Measurements from ENCODE around the gene APEX2. TPM values are rescaled to one million over a fixed set of nuclear protein-coding genes. Genes with fewer than 3 reads are reported as not detected.

APEX2 gene
- total and polyA plus RNA-seq, 2 donors (not counting 3 experiments of a cell fraction or from before 2014, with no cell fraction given), result 26.6 to 54.1 TPM

DNA sequence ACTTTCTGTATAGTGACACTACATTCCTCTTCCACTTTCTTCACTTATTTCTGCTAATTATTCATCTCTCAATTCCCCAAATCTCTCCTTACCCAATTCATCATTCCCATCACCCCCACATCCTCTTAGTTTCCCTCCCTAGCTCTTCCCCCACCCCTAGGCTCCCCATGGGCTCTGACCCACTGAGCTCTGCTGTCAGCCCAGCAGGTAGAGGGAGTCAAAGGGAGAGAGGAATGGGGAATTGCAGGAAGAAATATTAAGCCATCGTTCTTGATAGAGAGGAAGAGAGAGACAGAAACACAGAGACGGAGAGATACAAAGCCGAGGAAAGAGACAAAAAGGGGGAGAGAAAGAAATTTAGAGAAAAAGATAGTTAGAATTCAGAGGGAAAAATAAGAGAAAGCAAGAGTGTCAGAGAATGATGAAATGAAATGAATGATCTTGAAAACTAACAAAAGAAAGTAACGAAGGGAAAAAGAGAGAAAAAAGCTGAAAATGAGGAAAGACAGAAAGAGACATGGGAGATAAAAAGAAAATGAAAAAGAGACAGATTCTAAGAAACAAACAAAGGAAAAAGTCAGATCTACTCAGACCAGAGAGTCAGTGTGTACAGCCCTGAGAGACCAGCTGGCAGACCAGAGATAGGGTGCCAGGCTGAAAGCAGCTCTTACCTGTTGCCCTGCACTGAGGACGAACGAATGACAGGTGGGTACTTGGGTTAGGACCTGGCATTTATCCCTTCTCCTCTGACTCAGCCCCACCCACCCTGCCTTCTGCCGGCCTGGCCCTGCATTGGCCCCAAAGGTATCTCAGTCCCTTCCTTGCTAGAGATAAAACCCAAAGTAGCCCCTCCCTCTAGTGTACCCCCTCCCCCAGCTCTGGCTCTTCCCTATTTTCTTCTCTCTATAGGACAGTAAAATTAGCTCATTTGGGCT, 30.4 kb downstream of the APEX2 start, which contains the start of gene ALAS2:
TSS of gene ALAS2 (minus strand) at position 707 of the 935 bp plus-strand sequence. CDS start 4,977 bp downstream, outside the sequence.
- Histone ChIP-seq H4K20me1 (replicated peaks; ENCODE audit: control insufficient read depth, extremely low read depth, insufficient read depth, low read length) (no peaks in the 10 kb centered on the region), H3K4me1 (ENCODE audit: control insufficient read depth, extremely low read depth, insufficient read depth, low read length) (no peaks in the 10 kb centered on the region), H3K27me3 (ENCODE audit: control insufficient read depth in 2 of 2, insufficient read depth in 2 of 2, low read length in 2 of 2) (peaks cover 0 to 2% of the 10 kb centered on the region in 2 experiments), H2AFZ (ENCODE audit: low read depth, low read length) (no peak within 1 kb of the TSS), H3K9me3 (replicated peaks; ENCODE audit: control insufficient read depth, insufficient read depth, low read length) (no peaks in the 10 kb centered on the region), H3K4me3 (replicated peaks in 1 of 3; ENCODE audit: insufficient read depth in 1 of 3, low read depth in 1 of 3, low read length in 3 of 3) (no peak within 1 kb of the TSS), H3K27ac (ENCODE audit: insufficient read depth, low read depth, low read length) (no peak within 1 kb of the TSS), H3K79me2 (ENCODE audit: control insufficient read depth, insufficient read depth, low read length) (no peaks in the 10 kb centered on the region), H3K4me2 (ENCODE audit: insufficient read depth, low read length) (no peak within 1 kb of the TSS), H3K9ac (replicated peaks; ENCODE audit: extremely low read depth, insufficient read depth, low read length) (no peak within 1 kb of the TSS), H3K9me1 (replicated peaks; ENCODE audit: control insufficient read depth, extremely low read depth, insufficient read depth, low read length) (no peaks in the 10 kb centered on the region), H3K36me3 (ENCODE audit: control insufficient read depth in 2 of 2, extremely low read depth in 1 of 2, insufficient read depth in 2 of 2, low read length in 2 of 2) (no peaks in the 10 kb centered on the region)
- no TSS peak for BruUV-seq (replicated peaks)
- DNase-seq (ENCODE audit: low read depth, low spot score) (no peak), FAIRE-seq (no peak)
- TF ChIP-seq JUN (IDR thresholded peaks at IDR 0.05; ENCODE audit: borderline replicate concordance, insufficient read depth, insufficient read length, low read depth) (no peak), MAX (IDR thresholded peaks at IDR 0.05; ENCODE audit: insufficient read depth, insufficient read length) (no peak), FOS (IDR thresholded peaks at IDR 0.05; ENCODE audit: borderline replicate concordance, insufficient read depth, low read length) (no peak), POLR2AphosphoS5 (IDR thresholded peaks at IDR 0.05; ENCODE audit: insufficient read depth, low read depth, low read length) (no peak), CTCF (IDR thresholded peaks at IDR 0.05; ENCODE audit: extremely low read depth in 1 of 2, insufficient read depth in 1 of 2, low read depth in 1 of 2, low read length in 2 of 2) (no peak), EZH2 (IDR thresholded peaks at IDR 0.05; ENCODE audit: borderline replicate concordance, low read depth, low read length, severe bottlenecking) (no peak)
- ChIA-PET CTCF (no interaction called here), POLR2A (no interaction called here)
- intact Hi-C loops (cut with micrococcal nuclease), result no loop called here
- dilution Hi-C loops (cut with MboI; ENCODE audit: extremely low pct_ligation_motif_present, low sequenced_read_pairs), result no loop called here

Measured in endothelial cell of umbilical vein (primary cell).